Fibroblast of skin of abdomen (primary cell): ENCODE measurements around the gene CRTC1.

Source experiments
- DNase-seq: peaks from one replicate; pipeline ENCODE4 v3.0.0-alpha.2; 2013

CRTC1 gene

GRCh38 chr19:18788529-18789421 is 105.3 kb downstream of the CRTC1 start:
- DNase-seq = no peak

- no peak for DNase-seq
Measured at GRCh38 chr19:18789422-18789869, 106.0 kb downstream of the CRTC1 start.

- peak; percentile 15 for DNase-seq
Measured at GRCh38 chr19:18789883-18790565, 106.5 kb downstream of the CRTC1 start.

- DNase-seq = no peak
Measured at GRCh38 chr19:18790566-18791314, 107.3 kb downstream of the CRTC1 start, which contains the start of gene COMP. Gene COMP, minus strand, starts transcription at chr19:18791305. Its CDS starts 36 bp downstream, at chr19:18791269.

DNA sequence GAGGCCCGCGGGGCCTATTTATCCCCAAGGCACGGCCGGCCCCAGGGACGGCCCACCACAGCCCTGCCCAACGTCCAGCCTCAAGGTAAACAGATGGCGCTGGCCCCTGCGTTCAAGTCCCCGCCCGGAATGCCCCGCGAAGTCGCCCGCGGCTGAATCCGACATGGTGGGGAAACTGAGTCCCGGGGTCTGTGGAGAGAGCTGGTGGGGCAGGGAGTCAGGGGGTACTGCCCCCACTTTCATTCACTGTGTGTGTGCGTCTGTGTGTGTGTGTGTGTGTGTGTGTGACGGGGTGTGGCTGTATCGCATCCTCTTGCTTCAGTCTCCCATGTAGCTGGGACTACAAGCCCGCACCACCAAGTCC is 107.8 kb downstream of the CRTC1 start:
- no peak for DNase-seq

GRCh38 chr19:18792661-18793060 is 109.2 kb downstream of the CRTC1 start:
- DNase-seq = no peak

GRCh38 chr19:18793144-18794028 is 109.9 kb downstream of the CRTC1 start:
- no peak for DNase-seq

DNA sequence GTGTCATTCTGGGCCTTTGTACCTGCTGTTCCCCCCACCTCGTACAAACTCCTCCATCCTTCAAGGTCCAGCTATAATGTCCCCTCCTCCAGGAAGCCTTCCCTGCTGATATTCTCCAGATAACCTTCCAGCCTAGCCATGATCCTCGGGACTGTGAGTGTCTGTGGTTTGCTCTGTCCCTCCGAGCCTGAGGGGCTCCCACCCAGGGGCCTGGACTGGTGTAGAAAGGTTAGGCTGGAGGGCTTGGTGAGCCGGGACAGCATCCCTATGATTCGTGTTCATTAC is 110.5 kb downstream of the CRTC1 start:
- DNase-seq = no peak

GRCh38 chr19:18794692-18795091 is 111.2 kb downstream of the CRTC1 start:
- no peak for DNase-seq

- peak; percentile 27 for DNase-seq
Measured at GRCh38 chr19:18795540-18795939, 112.1 kb downstream of the CRTC1 start.

GRCh38 chr19:18796239-18796638 is 112.8 kb downstream of the CRTC1 start:
- DNase-seq = no peak

DNA sequence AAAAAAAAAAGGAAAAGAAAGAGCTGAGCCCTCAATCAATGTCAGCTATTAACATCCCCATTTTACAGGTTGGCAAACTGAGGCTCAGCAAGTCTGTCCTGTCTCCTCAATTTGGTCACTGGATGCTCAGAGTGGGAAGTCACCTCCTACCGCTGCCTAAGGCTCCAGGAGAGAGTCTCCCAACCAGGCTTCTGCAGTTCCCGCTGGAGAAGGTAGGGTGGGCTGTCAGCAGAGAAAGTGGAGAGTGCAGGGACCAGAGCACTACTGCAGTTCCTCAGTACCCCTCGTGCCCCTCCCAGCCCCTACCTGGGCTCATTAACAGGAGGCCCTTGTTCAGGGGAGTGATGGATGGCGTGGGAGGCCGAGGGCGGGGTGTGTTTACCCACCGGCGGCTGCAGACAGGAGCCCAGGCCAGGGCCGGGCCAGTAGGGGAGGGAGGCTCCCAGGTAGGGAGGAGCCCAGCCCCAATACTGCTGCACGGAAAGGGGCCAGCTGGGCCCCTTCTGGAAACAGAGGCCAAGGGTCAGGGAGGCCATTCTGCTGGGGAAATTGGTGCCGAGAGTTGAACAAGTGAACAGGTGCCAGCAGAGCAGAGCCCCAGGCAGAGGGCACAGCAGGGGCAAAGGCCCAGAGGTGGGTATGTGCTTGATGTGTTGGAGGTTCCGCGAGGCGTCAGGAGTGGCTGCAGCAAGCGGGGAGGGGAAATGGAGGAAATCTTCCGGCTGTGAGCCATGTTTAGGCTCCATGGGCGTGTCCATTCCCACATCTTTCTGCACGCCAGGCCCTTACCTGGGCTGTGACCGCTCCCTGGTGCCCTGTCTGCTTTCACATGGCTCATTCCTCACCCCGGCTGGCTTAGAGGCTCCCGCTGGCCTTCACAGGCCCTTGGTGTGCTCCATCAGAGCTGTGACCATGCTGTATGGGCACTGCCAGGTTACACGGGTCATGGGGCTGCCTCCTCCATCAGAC is 115.2 kb downstream of the CRTC1 start:
- no peak for DNase-seq

DNA sequence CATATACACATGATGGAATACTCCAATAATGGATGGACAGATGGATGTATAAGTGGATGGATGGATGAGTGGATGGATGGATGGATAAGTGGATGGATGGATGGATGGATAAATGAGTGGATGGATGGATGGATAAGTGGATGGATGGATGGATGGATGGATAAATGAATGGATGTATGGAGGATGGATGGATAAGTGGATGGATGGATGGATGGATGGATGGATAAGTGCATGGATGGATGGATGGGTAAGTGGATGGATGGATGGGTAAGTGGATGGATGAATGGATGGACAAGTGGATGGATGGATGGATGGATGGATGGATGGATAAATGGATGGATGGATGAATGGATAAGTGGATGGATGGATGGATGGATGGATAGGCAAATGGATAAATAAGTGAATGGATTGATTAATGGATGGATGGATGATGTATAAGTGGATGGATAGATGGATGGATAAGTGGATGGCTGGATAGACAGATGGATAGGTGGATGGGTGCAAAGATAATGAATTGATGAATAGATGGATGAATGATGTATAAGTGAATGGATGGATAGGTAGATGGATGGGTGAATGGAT is 116.0 kb downstream of the CRTC1 start:
- DNase-seq = no peak

GRCh38 chr19:18800079-18800478 is 116.6 kb downstream of the CRTC1 start:
- DNase-seq = no peak

GRCh38 chr19:18800636-18801035 is 117.2 kb downstream of the CRTC1 start:
- no peak for DNase-seq

GRCh38 chr19:18802354-18802753 is 118.9 kb downstream of the CRTC1 start:
- DNase-seq = no peak

DNA sequence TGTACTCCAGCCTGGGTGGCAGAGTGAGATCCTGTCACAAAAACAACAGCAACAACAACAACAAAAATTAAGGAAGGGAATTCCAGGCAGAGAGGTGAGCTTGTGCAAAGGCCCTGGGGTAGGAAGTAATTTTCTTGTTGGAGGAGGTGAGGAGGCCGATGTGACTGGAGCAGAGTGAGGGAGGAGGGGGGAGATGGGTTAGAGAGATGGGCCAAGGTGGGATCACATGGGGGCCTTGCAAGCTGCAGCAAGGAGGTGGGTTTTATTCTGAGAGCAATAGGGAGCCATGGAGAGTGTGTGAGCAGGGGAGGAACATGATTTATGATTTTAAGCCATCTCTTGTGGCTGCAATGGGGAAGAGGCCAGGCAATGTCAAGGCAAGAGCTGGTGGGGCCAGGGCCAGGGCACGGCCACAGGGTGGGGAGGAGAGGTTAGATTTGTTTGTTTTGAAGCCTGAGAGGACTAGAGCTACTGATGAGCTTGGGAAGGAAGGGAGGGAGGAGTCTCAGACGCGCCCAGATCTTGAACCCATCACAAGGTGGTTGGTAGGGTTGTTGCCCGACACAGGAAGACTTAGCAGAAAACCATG is 120.2 kb downstream of the CRTC1 start:
- no peak for DNase-seq

DNA sequence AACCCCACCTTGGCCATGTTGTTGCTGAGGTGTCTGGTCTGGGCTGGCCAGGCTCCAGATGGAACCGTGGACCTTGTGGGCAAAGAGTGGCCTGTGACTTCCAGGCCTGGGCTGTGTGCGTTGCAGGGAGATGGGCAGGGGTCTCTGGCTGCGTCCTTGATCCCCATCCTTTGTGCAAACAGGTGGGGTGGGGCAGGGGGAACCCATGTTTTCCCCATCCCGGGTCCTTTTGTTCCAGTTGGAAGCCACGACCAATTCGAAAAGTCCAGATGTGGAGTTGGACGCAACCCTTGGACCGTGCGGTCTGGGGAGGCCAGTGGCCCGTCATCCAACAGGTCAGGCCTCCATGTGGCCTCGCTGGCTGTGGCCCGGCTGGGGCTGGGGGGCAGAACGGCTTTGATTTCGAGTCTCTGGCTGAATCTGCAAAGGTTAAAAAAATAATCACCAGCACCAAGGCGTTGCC is 120.7 kb downstream of the CRTC1 start:
- no peak for DNase-seq

DNA sequence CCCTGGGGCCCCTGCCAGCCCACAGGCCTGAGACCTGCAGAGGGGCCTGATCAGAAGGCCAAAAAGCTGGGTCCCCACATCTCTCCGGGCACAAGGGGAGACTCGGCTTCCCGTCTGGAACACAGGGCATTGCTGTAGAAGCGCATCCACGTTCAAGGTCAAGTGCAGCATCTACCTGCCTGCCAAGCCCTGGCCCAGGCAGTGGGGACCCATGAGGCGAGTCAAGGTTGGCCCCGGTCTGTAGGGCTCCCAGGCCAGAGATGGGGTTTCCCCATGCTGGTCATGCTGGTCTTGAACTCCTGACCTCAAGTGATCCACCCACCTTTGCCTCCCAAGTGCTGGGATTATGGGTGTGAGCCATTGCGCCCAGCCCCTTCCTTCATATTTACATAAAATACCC is 121.2 kb downstream of the CRTC1 start:
- no peak for DNase-seq

- peak; percentile 43 for DNase-seq
Measured at GRCh38 chr19:18807861-18808331, 124.4 kb downstream of the CRTC1 start.
